ENCODE measurements around the gene MAP3K9.
A peak's percentile ranks its signal among the peaks of the same experiment; 100 is the strongest.

MAP3K9 gene

DNA sequence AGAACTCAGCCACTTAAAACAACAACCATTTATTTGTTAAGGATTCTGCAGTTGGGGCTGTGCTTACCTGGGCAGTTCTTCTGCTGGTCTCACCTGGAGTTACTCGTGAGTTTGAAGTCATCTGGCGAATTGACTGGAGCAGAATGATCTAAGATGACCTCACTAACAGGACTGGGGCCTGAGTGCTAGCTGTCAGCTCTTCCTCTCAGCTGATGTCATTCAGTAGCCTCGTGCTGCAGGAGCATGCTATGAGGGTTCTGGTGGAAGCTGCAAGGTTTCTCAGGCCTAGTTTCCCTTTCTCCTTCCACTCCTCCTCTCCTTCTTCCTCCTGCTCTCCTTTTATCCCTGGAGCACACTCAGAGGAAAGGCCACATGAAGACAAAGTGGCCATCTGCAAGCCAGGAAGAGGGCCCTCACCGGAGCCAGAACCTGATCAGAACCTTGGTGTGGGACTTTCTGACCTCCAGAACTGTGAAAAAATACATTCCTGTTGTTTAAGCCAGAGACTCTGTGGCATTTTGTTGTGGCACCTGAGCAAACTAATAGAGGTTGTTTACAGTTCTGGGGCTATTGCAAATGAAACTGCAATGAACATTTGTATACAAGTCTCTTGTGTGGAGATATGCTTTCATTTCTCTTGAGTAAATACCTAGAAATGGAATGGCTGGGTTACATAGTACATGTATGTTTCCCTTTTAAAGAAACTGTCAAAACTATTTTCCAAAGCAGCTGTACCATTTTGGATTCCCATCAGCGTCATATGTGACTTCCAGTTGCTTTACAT lies 21.9 kb upstream of the MAP3K9 start:
- Mint-ChIP-seq H3K9me3 (peaks cover 10% of the 10 kb centered on the region), H3K36me3 (ENCODE audit: low read depth) (no peaks in the 10 kb centered on the region)

DNA sequence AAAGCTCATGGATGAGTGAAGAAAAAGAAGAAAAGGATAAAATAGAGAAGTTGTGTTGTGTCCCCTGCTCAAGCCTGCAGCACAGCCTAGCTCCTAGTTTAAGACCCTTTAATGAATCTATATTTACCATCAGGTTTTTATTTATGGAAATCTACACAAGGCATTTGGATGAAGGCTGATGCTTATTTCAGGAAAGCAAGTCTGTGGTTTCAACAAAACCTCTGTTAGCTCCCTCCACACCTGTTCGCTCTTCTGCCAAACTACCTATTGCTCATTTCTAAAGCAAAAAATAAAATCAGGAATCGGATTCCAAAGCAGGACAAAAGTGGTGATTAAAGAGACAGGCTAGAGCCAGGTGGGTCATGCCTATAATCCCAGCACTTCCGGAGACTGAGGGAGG lies 18.9 kb upstream of the MAP3K9 start:
- Mint-ChIP-seq H3K36me3 (ENCODE audit: low read depth) (no peaks in the 10 kb centered on the region), H3K4me1 (ENCODE audit: low read depth) (peaks cover 3% of the 10 kb centered on the region)

More for the DNA sequence above, 21.9 kb upstream of the MAP3K9 start:
- DNase-seq, result no peak
- Mint-ChIP-seq H3K4me3 (no peak overlapping the region), H3K4me1 (ENCODE audit: low read depth) (peaks cover 3% of the 10 kb centered on the region), H3K27me3 (no peaks in the 10 kb centered on the region), H3K27ac (peak overlapping the region; percentile 10)

DNA sequence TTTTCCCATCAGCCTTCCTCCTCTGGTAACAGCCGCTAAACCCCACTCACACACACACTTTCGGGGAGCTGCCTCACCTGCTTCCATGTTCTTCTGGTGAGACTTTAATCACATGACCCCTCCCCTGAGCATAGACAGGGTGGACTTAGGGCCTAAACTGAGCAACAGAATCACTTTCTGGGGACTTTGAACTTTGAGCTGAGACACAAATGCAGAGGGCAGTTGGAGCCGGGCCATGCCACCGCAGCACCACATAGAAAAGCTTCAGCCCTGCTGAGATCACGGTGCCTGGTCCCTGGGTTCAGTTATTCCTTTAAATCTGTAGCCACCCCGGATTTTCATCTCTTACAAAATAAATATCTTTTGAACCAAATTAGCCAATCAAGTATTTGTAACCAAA lies 18.4 kb upstream of the MAP3K9 start:
- Mint-ChIP-seq H3K27ac (no peak overlapping the region), H3K4me1 (ENCODE audit: low read depth) (peaks cover 7% of the 10 kb centered on the region), H3K4me3 (no peak overlapping the region), H3K9me3 (no peaks in the 10 kb centered on the region), H3K27me3 (peaks cover 14% of the 10 kb centered on the region), H3K36me3 (ENCODE audit: low read depth) (no peaks in the 10 kb centered on the region)
- DNase-seq, result no peak

More for the DNA sequence above, 18.9 kb upstream of the MAP3K9 start:
- Mint-ChIP-seq H3K9me3 (no peaks in the 10 kb centered on the region), H3K27ac (no peak overlapping the region), H3K4me3 (no peak overlapping the region), H3K27me3 (peaks cover 10% of the 10 kb centered on the region)
- no peak for DNase-seq

DNA sequence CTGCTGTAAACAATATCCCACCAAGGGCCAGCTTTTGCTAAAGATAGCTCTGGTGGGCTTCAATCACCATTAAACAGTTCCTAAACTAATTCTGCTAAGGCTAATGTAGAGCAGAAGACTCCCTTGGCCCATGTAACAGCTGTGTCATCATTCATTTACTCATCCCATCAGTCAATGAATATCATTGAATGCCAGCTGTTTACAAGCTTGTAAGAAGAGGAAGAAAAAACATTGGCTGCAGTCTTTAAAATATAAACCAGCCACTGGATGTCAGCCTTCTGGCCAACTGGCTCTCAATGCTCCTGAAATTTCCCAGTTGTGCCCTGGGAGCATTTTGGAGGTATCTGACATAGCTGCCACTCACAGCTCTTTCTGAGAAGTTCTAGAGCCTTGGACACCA lies 18.0 kb upstream of the MAP3K9 start:
- H3K27ac Mint-ChIP-seq, result no peak overlapping the region
- H3K9me3 Mint-ChIP-seq, result no peaks in the 10 kb centered on the region
- H3K36me3 Mint-ChIP-seq (ENCODE audit: low read depth), result no peaks in the 10 kb centered on the region
- peaks cover 9% of the 10 kb centered on the region for H3K4me1 Mint-ChIP-seq (ENCODE audit: low read depth)
- peaks cover 15% of the 10 kb centered on the region for H3K27me3 Mint-ChIP-seq
- no peak overlapping the region for H3K4me3 Mint-ChIP-seq
- DNase-seq, result no peak

DNA sequence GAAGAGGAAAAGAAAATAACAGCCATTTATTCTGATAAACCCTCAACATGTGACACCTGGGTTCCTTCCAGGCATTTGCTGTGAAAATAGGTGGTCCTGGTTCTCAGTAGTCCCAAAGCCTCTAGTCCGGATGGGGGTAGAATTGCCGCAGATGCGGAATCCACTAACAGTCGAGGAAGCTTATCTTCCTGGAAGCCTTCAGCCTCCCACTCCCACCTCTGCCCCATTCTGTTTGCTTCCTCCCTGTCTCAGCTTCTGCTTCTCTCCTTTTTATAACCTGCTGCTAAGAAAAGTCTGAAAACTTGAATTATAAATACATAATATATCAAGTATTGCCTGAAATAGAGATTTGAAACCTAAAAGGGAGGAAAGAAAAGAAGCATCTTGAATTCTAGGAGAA lies 14.0 kb upstream of the MAP3K9 start:
- Mint-ChIP-seq H3K9me3 (no peaks in the 10 kb centered on the region), H3K27me3 (peaks cover 22% of the 10 kb centered on the region), H3K4me1 (ENCODE audit: low read depth) (peaks cover 14% of the 10 kb centered on the region), H3K4me3 (peak overlapping the region; percentile 77), H3K36me3 (ENCODE audit: low read depth) (no peaks in the 10 kb centered on the region), H3K27ac (no peak overlapping the region)
- DNase-seq, result no peak

DNA sequence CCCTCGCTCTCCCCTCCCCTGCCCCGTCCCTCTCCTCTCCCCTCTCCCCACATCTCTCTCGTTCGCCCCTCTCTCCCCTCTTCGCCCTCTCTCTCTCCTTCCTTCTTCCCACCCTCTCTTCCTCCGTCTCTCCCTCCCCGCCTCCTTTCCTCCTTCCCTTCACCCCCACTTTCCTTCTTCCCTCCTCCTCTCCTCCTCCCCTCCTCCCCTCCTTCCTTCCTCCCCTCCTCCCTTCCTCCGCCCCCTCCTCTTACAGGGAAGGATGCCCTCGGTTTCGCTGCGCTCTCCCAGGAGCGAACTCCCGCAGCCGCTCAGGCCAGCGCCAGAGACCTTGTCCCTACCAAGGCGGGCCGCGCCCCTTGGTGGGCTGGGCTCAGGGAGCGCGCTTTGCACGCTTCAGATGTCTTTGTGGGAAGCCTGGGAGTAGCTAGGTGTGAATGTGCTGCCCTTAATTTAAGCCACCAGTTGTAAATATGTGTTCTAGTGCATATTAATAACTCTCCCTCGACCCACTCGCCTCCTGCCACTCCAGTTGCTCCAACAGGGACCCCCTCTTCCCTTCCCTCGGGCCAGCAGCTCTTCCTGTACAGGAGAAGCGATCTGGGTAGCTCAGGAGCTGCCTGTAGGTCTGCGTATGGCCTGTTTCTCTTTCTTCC lies 13.3 kb upstream of the MAP3K9 start:
- Mint-ChIP-seq H3K27me3 (peaks cover 22% of the 10 kb centered on the region), H3K9me3 (no peaks in the 10 kb centered on the region), H3K36me3 (ENCODE audit: low read depth) (no peaks in the 10 kb centered on the region), H3K4me1 (ENCODE audit: low read depth) (peaks cover 20% of the 10 kb centered on the region), H3K4me3 (peak overlapping the region; percentile 77), H3K27ac (peak overlapping the region; percentile 82)
- DNase-seq, result peak; percentile 50

DNA sequence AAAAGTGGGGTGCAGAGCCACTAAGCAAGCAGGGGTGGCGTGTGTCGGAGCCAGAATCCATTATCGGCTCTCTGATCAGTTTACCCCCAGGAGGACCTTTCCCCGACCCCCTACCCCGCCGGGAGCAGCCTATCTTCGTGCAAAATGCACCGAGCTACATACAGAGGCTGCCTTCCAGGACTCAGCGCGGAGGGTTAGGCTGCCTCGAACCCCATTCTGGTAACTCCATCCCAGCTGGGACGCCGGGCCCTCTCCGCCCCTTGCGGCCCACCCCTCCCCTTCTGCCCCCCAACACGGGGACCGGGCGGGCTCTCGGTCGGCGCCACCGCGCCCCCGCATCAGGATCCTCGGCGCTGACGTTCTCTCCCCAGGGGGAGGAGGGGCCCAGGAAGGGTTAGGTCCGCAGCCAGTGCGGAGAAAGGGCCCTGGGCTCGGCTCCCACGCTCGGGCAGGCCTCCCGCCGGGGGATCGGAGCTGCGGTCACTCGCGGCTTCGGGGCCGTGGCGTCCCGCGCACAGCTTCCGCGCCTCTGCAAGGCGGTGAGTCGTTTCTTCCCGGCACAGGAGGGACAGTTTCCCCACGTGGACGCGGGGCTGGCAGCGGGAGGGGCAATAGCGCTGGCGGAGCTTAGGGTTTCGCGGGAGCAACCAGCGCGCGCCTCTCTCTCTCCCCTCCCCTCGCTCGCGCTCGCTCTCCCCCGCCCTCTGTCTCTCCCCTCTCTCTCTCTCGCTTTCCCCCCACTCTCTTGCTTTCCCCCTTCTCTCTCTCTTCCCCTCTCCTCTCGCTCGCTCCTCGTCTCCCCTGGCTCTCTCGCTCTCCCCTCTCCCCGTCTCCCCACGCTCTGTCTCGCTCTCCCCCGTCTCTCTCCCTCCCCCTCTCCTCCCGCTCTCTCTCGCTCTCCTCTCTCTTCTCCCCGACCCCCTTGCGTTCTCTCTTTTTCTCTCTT lies 12.5 kb upstream of the MAP3K9 start:
- Mint-ChIP-seq H3K27me3 (peaks cover 22% of the 10 kb centered on the region), H3K4me3 (peak overlapping the region; percentile 77), H3K4me1 (ENCODE audit: low read depth) (peaks cover 25% of the 10 kb centered on the region), H3K9me3 (no peaks in the 10 kb centered on the region), H3K36me3 (ENCODE audit: low read depth) (no peaks in the 10 kb centered on the region), H3K27ac (peak overlapping the region; percentile 64)
- peak; percentile 79 for DNase-seq

DNA sequence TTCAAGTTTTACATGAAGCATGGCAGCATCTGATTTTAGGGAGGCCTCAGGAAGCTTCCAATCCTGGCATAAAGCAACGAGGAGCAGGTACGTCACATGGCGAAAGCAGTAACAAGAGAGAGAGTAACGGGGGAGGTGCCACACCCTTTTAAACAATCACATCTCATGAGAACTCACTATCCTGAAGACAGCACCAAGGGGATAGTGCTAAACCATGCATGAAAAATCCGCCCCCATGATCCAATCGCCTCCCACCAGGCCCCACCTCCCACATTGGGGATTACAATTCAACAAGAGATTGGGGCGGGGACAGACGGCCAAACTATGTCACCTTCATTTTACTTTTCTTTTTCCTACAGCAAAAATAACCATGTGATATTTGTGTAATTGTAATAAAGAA lies 7.2 kb upstream of the MAP3K9 start:
- Mint-ChIP-seq H3K36me3 (ENCODE audit: low read depth) (no peaks in the 10 kb centered on the region), H3K27me3 (peaks cover 6% of the 10 kb centered on the region)
- no peak for DNase-seq

DNA sequence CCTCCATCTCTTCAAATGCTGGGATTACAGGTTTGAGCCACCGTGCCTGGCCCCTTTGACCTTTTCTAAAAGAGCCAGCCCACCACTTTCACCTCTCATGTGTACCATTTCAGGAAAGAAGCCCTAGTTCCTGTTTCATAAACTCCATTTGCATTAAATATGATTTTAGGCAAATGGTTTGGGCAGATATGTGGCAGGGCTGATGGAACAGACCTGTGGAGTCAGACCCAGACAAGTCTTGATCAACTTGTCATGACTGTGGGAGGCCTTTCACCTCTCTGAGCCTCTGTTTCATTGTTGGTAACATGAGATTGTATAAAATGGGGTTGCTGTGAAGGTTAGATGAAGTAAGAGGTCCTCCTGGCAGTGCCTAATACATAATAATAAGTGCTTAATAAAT lies 5.2 kb upstream of the MAP3K9 start:
- H3K27me3 Mint-ChIP-seq, result peaks cover 4% of the 10 kb centered on the region
- H3K9me3 Mint-ChIP-seq, result no peaks in the 10 kb centered on the region
- DNase-seq, result no peak
- H3K36me3 Mint-ChIP-seq (ENCODE audit: low read depth), result peaks cover 3% of the 10 kb centered on the region
- H3K4me1 Mint-ChIP-seq (ENCODE audit: low read depth), result peaks cover 11% of the 10 kb centered on the region
- no peak overlapping the region for H3K4me3 Mint-ChIP-seq
- H3K27ac Mint-ChIP-seq, result no peak overlapping the region

More for the DNA sequence above, 7.2 kb upstream of the MAP3K9 start:
- Mint-ChIP-seq H3K27ac (no peak overlapping the region), H3K4me1 (ENCODE audit: low read depth) (peaks cover 19% of the 10 kb centered on the region), H3K9me3 (no peaks in the 10 kb centered on the region), H3K4me3 (no peak overlapping the region)

DNA sequence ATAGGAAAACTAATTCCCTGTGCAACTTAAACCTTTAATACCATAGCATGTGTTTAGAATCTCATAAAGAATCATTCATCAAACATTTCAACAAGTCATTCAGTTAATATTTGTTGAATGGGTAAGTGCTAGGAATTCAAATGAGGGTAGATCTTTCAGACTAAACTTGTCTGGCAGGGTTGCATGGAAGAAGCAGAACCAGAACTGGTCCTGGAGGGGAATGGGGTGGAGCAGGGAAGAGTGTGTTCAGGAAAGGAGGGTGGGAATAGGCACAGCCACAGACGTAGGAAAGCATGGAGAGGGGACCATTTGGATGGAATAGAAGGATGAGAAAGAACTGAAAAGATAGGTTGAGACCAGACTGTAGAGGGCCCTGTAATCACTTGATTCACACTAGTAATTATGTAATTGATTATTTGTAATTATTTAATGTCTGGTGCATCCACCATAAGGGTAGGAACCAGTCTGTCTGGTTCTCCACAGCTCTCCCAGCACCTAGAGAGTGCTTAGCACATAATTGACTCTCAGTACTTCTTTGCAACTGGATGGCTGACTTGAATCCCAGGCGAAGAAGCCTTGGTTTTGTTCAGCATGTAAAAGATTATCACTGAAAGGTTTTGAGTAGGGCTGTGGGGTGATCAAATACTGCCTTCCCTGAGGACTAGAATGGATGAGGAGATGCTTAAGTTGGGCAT lies 3.0 kb upstream of the MAP3K9 start:
- H3K4me3 Mint-ChIP-seq, result no peak overlapping the region
- peaks cover 3% of the 10 kb centered on the region for H3K36me3 Mint-ChIP-seq (ENCODE audit: low read depth)
- no peaks in the 10 kb centered on the region for H3K9me3 Mint-ChIP-seq
- H3K27ac Mint-ChIP-seq, result no peak overlapping the region
- no peak for DNase-seq
- no peaks in the 10 kb centered on the region for H3K27me3 Mint-ChIP-seq
- peaks cover 8% of the 10 kb centered on the region for H3K4me1 Mint-ChIP-seq (ENCODE audit: low read depth)

DNA sequence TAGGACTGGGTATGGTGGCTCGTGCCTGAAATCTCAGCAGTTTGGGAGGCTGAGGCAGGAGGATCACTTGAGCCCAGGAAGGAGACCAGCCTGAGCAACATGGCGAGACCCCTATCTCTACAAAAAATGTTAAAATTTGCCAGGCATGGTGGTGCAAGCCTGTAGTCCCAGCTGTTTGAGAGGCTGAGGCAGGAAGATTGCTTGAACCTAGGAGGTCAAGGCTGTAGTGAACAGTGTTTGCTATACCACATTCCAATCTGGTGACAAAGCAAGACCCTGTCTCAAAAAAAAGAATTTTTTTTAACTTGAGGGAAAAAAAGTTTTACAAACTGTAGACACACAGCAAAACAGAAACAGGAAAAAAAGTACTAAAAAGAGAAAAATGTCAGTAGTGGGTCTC lies 2.3 kb upstream of the MAP3K9 start:
- no peak overlapping the region for H3K4me3 Mint-ChIP-seq
- H3K4me1 Mint-ChIP-seq (ENCODE audit: low read depth), result peaks cover 7% of the 10 kb centered on the region
- no peak overlapping the region for H3K27ac Mint-ChIP-seq
- H3K27me3 Mint-ChIP-seq, result no peaks in the 10 kb centered on the region
- DNase-seq, result no peak
- H3K36me3 Mint-ChIP-seq (ENCODE audit: low read depth), result peaks cover 3% of the 10 kb centered on the region
- H3K9me3 Mint-ChIP-seq, result no peaks in the 10 kb centered on the region

DNA sequence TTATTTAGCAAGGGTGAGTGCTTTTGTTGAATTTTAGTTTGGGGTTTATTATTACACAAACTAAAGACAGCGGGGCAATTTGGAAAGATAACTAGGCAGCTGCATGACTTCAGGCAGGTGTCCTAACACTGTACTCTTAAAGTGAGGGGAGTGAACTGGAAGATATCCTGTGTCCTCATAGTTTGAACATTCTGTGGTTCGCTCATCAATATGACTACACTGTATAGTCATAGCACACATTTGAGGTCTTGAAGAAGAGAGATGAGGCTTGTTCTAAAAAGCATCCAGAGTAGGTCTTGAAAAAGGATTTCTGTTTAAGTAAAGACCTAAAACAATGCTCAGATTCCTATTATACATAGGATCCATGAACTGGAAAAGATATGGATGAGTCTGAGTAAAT lies 1.7 kb upstream of the MAP3K9 start:
- no peak for DNase-seq
- H3K36me3 Mint-ChIP-seq (ENCODE audit: low read depth), result peaks cover 3% of the 10 kb centered on the region
- no peak overlapping the region for H3K4me3 Mint-ChIP-seq
- H3K27ac Mint-ChIP-seq, result no peak overlapping the region
- peaks cover 7% of the 10 kb centered on the region for H3K4me1 Mint-ChIP-seq (ENCODE audit: low read depth)
- H3K27me3 Mint-ChIP-seq, result no peaks in the 10 kb centered on the region
- no peaks in the 10 kb centered on the region for H3K9me3 Mint-ChIP-seq

DNA sequence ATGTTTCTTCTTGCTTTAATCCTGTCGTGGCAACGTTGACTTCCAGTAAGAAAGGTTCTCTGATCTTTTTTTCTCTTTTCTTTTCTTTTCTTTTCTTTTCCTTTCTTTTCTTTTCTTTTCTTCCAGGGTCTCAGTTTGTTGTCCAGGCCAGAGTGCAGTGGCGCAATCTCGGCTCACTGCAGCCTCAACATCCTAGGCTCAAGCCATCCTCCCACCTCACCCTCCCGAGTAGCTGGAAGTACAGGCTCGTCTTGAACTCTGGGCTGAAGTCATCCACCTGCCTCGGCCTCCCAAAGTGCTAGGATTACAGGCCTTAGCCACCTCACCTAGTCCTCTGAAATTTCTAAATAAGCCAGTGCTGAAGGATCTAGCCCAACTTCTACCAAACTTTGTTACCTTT lies 1.3 kb upstream of the MAP3K9 start:
- H3K27me3 Mint-ChIP-seq, result no peaks in the 10 kb centered on the region
- no peaks in the 10 kb centered on the region for H3K9me3 Mint-ChIP-seq
- H3K4me1 Mint-ChIP-seq (ENCODE audit: low read depth), result peaks cover 7% of the 10 kb centered on the region
- H3K36me3 Mint-ChIP-seq (ENCODE audit: low read depth), result peaks cover 3% of the 10 kb centered on the region
- no peak overlapping the region for H3K27ac Mint-ChIP-seq
- no peak overlapping the region for H3K4me3 Mint-ChIP-seq
- DNase-seq, result no peak
